MM.1S (cell line): ENCODE measurements around the gene EPHB1.

Experiments
- DNase-seq: peaks from one replicate; pipeline ENCODE4 v3.0.0-alpha.2; 2015
- H2AFZ ChIP-seq: fragments of 300-600 bp; sonication (generic); 2 replicates; pipeline ENCODE4 v1.6.0; 2016; ENCODE audit warnings: antibody characterized with exemption, low read length
- H3F3A ChIP-seq: fragments of 300-600 bp; sonication (generic); 2 replicates; pipeline ENCODE4 v1.6.1; 2016; ENCODE audit warnings: mild to moderate bottlenecking, antibody characterized with exemption, low read length, moderate library complexity, mixed read lengths; ENCODE audit not compliant: insufficient read depth
- H3K27ac ChIP-seq: fragments of 300-600 bp; sonication (generic); 2 replicates; pipeline ENCODE4 v1.5.1; 2016; ENCODE audit warnings: mild to moderate bottlenecking, low read length
- H3K27me3 ChIP-seq: fragments of 300-600 bp; sonication (generic); replicated peaks from 2 replicates; pipeline ENCODE4 v1.6.0; 2016; ENCODE audit warnings: low read length; ENCODE audit not compliant: insufficient read depth
- H3K36me3 ChIP-seq: fragments of 300-600 bp; sonication (generic); replicated peaks from 2 replicates; pipeline ENCODE4 v1.6.1; 2016; ENCODE audit warnings: mild to moderate bottlenecking, low read length, mixed read lengths; ENCODE audit not compliant: insufficient read depth
- H3K4me1 ChIP-seq: fragments of 300-600 bp; sonication (generic); 2 replicates; pipeline ENCODE4 v1.6.1; 2016; ENCODE audit warnings: low read length, mixed read lengths
- H3K4me2 ChIP-seq: fragments of 300-600 bp; sonication (generic); 2 replicates; pipeline ENCODE4 v1.6.0; 2016; ENCODE audit warnings: low read depth, low read length
- H3K4me3 ChIP-seq: fragments of 300-600 bp; sonication (generic); 2 replicates; pipeline ENCODE4 v1.5.1; 2016; ENCODE audit warnings: low read length, mixed read lengths
- H3K79me2 ChIP-seq: fragments of 300-600 bp; sonication (generic); 2 replicates; pipeline ENCODE4 v1.6.1; 2016; ENCODE audit warnings: mixed run types, low read length, mixed read lengths
- H3K9ac ChIP-seq: fragments of 300-600 bp; sonication (generic); 2 replicates; pipeline ENCODE4 v1.6.1; 2016; ENCODE audit warnings: low read length, mixed read lengths
- H3K9me2 ChIP-seq: fragments of 300-600 bp; sonication (generic); replicated peaks from 2 replicates; pipeline ENCODE4 v1.6.1; 2016; ENCODE audit warnings: mild to moderate bottlenecking, low read length, mixed read lengths; ENCODE audit not compliant: insufficient read depth
- H3K9me3 ChIP-seq: fragments of 300-600 bp; sonication (generic); replicated peaks from 2 replicates; pipeline ENCODE4 v1.6.1; 2016; ENCODE audit warnings: mild to moderate bottlenecking, low read length, mixed read lengths; ENCODE audit not compliant: insufficient read depth
- H4K20me1 ChIP-seq: fragments of 300-600 bp; sonication (generic); 2 replicates; pipeline ENCODE4 v1.6.1; 2016; ENCODE audit warnings: mild to moderate bottlenecking, low read length, moderate library complexity, mixed read lengths; ENCODE audit not compliant: insufficient read depth
- EZH2 ChIP-seq: fragments of 300-600 bp; sonication (generic); optimal IDR thresholded peaks from 2 replicates; pipeline ENCODE3; 2017; ENCODE audit warnings: low read depth, mild to moderate bottlenecking, antibody characterized with exemption, low read length, mixed read lengths
- EZH2phosphoT487 ChIP-seq: fragments of 300-600 bp; sonication (generic); IDR thresholded peaks from 2 replicates; pipeline ENCODE4 v1.6.1; 2018; ENCODE audit warnings: antibody characterized with exemption, low read length
- TF ChIP-seq, protein P1 (sequence below): fragments of 300-600 bp; sonication (generic); IDR thresholded peaks from 2 replicates; pipeline ENCODE4 v1.5.1; 2016; ENCODE audit warnings: antibody characterized with exemption, low read length, mixed read lengths

The EPHB1 gene

DNA sequence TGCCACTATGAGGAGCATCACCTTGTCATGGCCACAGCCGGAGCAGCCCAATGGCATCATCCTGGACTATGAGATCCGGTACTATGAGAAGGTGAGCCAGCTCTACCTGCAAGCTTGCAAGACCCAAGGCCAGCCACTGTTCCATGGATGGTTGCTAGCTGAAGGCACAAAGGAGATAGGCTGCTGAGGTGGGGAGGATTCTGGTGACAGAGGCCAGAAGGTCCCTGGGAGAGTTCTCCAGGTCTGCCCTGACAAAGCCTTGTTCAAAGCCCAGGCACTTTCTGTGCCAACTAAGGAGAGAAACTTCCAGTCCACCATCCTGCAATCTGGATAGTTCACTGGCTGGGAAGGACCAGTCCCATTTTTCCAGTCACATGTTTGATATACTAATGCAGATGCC is 359.1 kb downstream of the EPHB1 start:
- Histone ChIP-seq H2AFZ (no peak overlapping the region), H3K9me3 (no peaks in the 10 kb centered on the region), H3K4me1 (no peaks in the 10 kb centered on the region), H3K27me3 (no peaks in the 10 kb centered on the region), H3K9me2 (no peaks in the 10 kb centered on the region), H3F3A (no peaks in the 10 kb centered on the region), H3K9ac (no peak overlapping the region), H4K20me1 (no peaks in the 10 kb centered on the region), H3K4me3 (no peak overlapping the region), H3K79me2 (no peaks in the 10 kb centered on the region), H3K4me2 (no peak overlapping the region), H3K36me3 (no peaks in the 10 kb centered on the region), H3K27ac (no peak overlapping the region)
- TF ChIP-seq EZH2phosphoT487: no peak
- TF ChIP-seq EZH2: no peak
- TF ChIP-seq, protein P1, sequence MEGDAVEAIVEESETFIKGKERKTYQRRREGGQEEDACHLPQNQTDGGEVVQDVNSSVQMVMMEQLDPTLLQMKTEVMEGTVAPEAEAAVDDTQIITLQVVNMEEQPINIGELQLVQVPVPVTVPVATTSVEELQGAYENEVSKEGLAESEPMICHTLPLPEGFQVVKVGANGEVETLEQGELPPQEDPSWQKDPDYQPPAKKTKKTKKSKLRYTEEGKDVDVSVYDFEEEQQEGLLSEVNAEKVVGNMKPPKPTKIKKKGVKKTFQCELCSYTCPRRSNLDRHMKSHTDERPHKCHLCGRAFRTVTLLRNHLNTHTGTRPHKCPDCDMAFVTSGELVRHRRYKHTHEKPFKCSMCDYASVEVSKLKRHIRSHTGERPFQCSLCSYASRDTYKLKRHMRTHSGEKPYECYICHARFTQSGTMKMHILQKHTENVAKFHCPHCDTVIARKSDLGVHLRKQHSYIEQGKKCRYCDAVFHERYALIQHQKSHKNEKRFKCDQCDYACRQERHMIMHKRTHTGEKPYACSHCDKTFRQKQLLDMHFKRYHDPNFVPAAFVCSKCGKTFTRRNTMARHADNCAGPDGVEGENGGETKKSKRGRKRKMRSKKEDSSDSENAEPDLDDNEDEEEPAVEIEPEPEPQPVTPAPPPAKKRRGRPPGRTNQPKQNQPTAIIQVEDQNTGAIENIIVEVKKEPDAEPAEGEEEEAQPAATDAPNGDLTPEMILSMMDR: no peak
- no peak for DNase-seq

DNA sequence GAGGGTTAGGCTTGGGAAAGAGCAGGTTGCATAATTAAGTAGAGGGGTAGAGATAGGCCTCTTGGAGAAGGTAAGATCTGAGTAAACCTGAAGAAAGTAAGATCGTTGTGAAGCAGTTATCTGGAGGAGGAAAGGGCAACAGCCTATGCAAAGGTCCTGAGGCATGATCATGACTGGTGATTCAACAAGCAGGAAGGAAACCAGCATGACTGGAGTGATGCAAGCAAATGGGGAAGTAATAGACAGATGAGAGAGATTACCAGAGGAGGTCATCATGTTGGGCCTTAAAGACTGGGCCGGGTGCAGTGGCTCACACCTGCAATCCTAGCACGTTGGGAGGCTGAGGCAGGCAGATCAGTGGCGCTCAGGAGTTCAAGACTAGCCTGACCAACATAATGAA is 360.2 kb downstream of the EPHB1 start:
- Histone ChIP-seq H3K4me1 (no peaks in the 10 kb centered on the region), H3F3A (no peaks in the 10 kb centered on the region), H3K36me3 (no peaks in the 10 kb centered on the region), H3K79me2 (no peaks in the 10 kb centered on the region), H3K9ac (no peak overlapping the region), H4K20me1 (no peaks in the 10 kb centered on the region), H2AFZ (no peak overlapping the region), H3K4me3 (no peak overlapping the region), H3K9me2 (no peaks in the 10 kb centered on the region), H3K4me2 (no peak overlapping the region), H3K9me3 (no peaks in the 10 kb centered on the region), H3K27me3 (no peaks in the 10 kb centered on the region), H3K27ac (no peak overlapping the region)
- no peak for TF ChIP-seq EZH2
- TF ChIP-seq, protein P1: no peak
- no peak for TF ChIP-seq EZH2phosphoT487
- DNase-seq: no peak

DNA sequence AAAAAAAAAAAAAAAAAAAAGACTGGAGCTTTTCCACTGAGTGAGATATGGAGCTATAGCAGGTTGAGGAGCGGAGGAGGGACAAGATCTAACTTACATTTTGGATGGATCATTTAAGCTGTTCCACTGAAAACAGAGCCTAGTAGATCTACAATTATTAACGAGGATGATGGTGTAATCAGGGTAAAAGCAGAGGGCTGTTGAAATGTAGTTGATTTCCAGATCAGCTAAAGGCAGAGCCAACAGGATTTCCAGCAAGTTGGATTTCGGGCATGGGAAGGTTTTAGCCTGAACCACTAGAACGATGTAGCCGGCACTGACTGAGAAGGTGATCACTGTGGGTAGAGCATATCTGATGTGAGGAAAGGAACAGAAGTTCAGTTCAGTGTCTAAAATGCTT is 360.7 kb downstream of the EPHB1 start:
- H3K4me2 ChIP-seq: no peak overlapping the region
- no peaks in the 10 kb centered on the region for H3K79me2 ChIP-seq
- H3F3A ChIP-seq: no peaks in the 10 kb centered on the region
- TF ChIP-seq EZH2: no peak
- TF ChIP-seq EZH2phosphoT487: no peak
- TF ChIP-seq, protein P1: no peak
- no peak overlapping the region for H2AFZ ChIP-seq
- no peaks in the 10 kb centered on the region for H3K9me2 ChIP-seq
- no peaks in the 10 kb centered on the region for H3K4me1 ChIP-seq
- no peaks in the 10 kb centered on the region for H4K20me1 ChIP-seq
- no peaks in the 10 kb centered on the region for H3K27me3 ChIP-seq
- H3K36me3 ChIP-seq: no peaks in the 10 kb centered on the region
- H3K9me3 ChIP-seq: no peaks in the 10 kb centered on the region
- no peak overlapping the region for H3K27ac ChIP-seq
- H3K9ac ChIP-seq: no peak overlapping the region
- H3K4me3 ChIP-seq: no peak overlapping the region
- DNase-seq: no peak
